Activated B cell treated with CpG ODN at 0.5 μM for 24 hours (primary cell): ENCODE measurements around the gene JAK1. TPM values are rescaled to one million over a fixed set of nuclear protein-coding genes. Genes with fewer than 3 reads are reported as not detected.

Experiments used
- ATAC-seq: fragments of 200-7000 bp; cut with Tn5 transposase; one replicate; pipeline ENCODE4 v1.10.0; 2021; ENCODE audit warnings: low read depth, mild to moderate bottlenecking, moderate library complexity
- CTCF ChIA-PET: fragments of 350-600 bp; sonication (Branson Sonifier 250); formaldehyde crosslinking; loops from one replicate; lab custom pipeline; 2021; ENCODE audit warnings: antibody characterized with exemption; lab: Charles Lee
- POLR2A ChIA-PET: fragments of 350-600 bp; sonication (Branson Sonifier 250); formaldehyde crosslinking; loops from one replicate; lab custom pipeline; 2021; ENCODE audit warnings: antibody characterized with exemption; lab: Charles Lee
- DNase-seq: peaks from one replicate; pipeline ENCODE4 v3.0.0; 2022
- H3K27ac Mint-ChIP-seq: one replicate; pipeline ENCODE4 v1.8.0; 2020; ENCODE audit warnings: mixed read lengths
- H3K27me3 Mint-ChIP-seq: one replicate; pipeline ENCODE4 v1.8.0; 2021; ENCODE audit warnings: mixed read lengths
- H3K36me3 Mint-ChIP-seq: one replicate; pipeline ENCODE4 v1.8.0; 2021; ENCODE audit warnings: low read depth, mixed read lengths
- H3K4me1 Mint-ChIP-seq: one replicate; pipeline ENCODE4 v1.8.0; 2021; ENCODE audit warnings: mixed read lengths
- H3K4me3 Mint-ChIP-seq: one replicate; pipeline ENCODE4 v1.8.0; 2020; ENCODE audit warnings: mild to moderate bottlenecking, mixed read lengths
- H3K9me3 Mint-ChIP-seq: one replicate; pipeline ENCODE4 v1.8.0; 2020; ENCODE audit warnings: mixed read lengths
- intact Hi-C: fragments of 100-400 bp; cut with micrococcal nuclease; formaldehyde crosslinking; loops from one replicate; pipeline ENCODE4 v1.15.1; 2024
- total RNA-seq: library from RNA; stranded (reverse); gene quantifications from 2 replicates; pipeline ENCODE4 v1.2.3, GENCODE V29; 2022
- TF ChIP-seq, protein P1 (sequence below): fragments of 200-600 bp; IDR thresholded peaks from one replicate; pipeline ENCODE4 v1.8.0; 2022; ENCODE audit warnings: antibody characterized with exemption, mild to moderate bottlenecking

JAK1 gene
- total RNA-seq, 1 donor from 2014 or later = 215 TPM

DNA sequence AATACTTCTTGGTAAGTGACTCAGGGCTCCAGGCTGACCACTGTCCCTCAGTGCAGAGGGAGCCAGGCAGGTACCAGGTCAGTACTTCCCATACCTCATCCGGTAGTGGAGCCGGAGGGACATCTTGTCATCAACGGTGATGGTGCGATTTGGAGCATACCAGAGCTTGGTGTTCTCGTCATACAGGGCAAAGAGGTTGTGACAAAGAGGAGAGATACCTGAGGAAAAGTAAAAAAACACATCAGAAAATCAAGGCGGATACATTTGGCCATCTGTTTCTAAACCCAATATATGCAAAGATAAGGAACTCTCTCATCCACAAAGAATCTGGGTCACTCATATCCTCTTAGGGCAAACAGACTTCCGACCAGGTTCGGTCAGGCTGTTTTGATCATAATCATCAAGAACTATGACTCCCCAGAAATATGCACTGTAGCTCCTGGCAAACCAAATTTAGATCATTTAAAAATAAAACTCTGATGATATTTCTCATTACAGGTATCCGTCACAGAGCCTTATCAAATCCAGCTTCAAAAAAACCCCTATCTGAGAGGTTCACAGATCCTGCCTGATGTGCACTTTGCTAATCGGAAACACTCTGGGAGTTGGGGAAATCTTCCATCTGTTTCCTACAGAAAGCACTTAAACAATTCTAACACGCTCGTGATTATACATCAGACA lies 87.3 kb downstream of the JAK1 start:
- H3K36me3 Mint-ChIP-seq = peaks cover 85% of the 10 kb centered on the region
- no peak for ATAC-seq
- CTCF ChIA-PET = no interaction called here
- intact Hi-C loops = no loop called here
- POLR2A ChIA-PET = no interaction called here
- no peak for DNase-seq
- H3K27ac Mint-ChIP-seq = no peak overlapping the region
- no peak overlapping the region for H3K4me3 Mint-ChIP-seq
- no peaks in the 10 kb centered on the region for H3K9me3 Mint-ChIP-seq
- H3K4me1 Mint-ChIP-seq = peaks cover 22% of the 10 kb centered on the region
- TF ChIP-seq, protein P1, sequence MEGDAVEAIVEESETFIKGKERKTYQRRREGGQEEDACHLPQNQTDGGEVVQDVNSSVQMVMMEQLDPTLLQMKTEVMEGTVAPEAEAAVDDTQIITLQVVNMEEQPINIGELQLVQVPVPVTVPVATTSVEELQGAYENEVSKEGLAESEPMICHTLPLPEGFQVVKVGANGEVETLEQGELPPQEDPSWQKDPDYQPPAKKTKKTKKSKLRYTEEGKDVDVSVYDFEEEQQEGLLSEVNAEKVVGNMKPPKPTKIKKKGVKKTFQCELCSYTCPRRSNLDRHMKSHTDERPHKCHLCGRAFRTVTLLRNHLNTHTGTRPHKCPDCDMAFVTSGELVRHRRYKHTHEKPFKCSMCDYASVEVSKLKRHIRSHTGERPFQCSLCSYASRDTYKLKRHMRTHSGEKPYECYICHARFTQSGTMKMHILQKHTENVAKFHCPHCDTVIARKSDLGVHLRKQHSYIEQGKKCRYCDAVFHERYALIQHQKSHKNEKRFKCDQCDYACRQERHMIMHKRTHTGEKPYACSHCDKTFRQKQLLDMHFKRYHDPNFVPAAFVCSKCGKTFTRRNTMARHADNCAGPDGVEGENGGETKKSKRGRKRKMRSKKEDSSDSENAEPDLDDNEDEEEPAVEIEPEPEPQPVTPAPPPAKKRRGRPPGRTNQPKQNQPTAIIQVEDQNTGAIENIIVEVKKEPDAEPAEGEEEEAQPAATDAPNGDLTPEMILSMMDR = no peak
- H3K27me3 Mint-ChIP-seq = no peaks in the 10 kb centered on the region

DNA sequence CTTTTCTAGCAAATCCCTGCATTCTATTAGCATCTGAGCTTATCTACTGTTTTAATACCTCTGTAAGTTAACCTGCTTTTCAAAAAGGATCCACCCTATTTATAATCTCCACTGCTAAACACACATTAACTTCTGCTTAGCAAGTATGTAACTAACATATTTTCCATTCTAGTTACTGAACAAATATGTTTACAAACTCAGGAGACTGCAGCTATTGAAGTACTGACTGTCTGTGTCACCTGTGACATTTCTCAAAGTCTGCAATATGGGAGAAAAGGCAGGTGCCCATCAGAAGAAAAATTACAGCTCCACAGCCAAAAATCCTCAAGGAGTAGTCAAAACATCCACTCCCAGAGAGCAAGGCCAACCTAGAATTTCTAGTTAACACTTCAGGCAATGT lies 88.3 kb downstream of the JAK1 start:
- H3K27ac Mint-ChIP-seq = no peak overlapping the region
- no peak for ATAC-seq
- peaks cover 85% of the 10 kb centered on the region for H3K36me3 Mint-ChIP-seq
- peaks cover 15% of the 10 kb centered on the region for H3K4me1 Mint-ChIP-seq
- no peak overlapping the region for H3K4me3 Mint-ChIP-seq
- POLR2A ChIA-PET = interaction anchor here (0.6 kb wide), 1 partner anchor 848 kb away, joined by 5 read pairs; no protein-coding TSS in a partner anchor
- H3K27me3 Mint-ChIP-seq = no peaks in the 10 kb centered on the region
- DNase-seq = no peak
- CTCF ChIA-PET = interaction anchor here (1.1 kb wide), 1 partner anchor 17 kb away, joined by 3 read pairs; no protein-coding TSS in a partner anchor
- intact Hi-C loops = no loop called here
- TF ChIP-seq, protein P1 = no peak
- H3K9me3 Mint-ChIP-seq = no peaks in the 10 kb centered on the region

DNA sequence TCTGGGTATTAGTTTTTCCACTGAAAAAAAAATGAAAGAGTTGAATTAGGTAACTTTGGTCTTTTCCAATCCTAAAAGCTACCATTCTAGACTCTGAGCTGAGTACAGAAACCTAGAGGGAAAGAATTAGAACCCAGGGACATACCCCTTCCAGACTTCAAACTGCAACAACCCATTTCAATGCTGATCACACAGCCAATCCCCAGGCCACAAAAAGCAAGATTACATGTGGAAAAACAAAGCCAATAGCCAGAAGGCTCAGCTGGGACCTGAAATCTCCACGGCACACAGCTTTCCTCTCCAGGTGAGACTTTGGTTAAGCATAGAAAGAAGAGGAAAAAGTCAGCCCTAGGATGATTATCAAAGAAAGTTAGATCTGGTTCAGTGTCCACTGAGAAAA lies 88.8 kb downstream of the JAK1 start:
- POLR2A ChIA-PET = no interaction called here
- H3K27me3 Mint-ChIP-seq = no peaks in the 10 kb centered on the region
- TF ChIP-seq, protein P1 = no peak
- no peak overlapping the region for H3K27ac Mint-ChIP-seq
- no peak overlapping the region for H3K4me3 Mint-ChIP-seq
- no peak for ATAC-seq
- DNase-seq = no peak
- peaks cover 10% of the 10 kb centered on the region for H3K4me1 Mint-ChIP-seq
- H3K9me3 Mint-ChIP-seq = no peaks in the 10 kb centered on the region
- CTCF ChIA-PET = interaction anchor here (1.1 kb wide), 1 partner anchor 17 kb away, joined by 3 read pairs; no protein-coding TSS in a partner anchor
- peaks cover 85% of the 10 kb centered on the region for H3K36me3 Mint-ChIP-seq
- intact Hi-C loops = no loop called here

DNA sequence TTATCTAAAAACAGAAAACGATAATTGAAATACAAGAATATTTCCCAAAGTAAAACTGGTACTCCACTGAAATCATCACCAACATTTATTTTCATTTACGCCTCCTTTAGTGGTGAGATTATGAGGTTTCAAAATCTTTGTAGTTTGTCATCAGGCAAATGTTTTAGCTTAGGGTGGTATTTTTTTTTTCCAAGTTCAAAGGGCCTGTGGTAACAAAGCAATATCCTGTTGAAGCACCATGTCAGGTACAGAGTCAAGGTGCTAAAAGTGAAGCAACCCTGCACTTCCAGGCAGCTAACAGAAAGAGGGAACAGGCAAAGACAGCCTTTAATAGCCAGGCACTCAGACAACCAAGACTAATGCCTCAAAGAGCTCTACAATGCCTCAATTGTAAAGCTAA lies 89.2 kb downstream of the JAK1 start:
- TF ChIP-seq, protein P1 = no peak
- peaks cover 84% of the 10 kb centered on the region for H3K36me3 Mint-ChIP-seq
- intact Hi-C loops = no loop called here
- H3K27ac Mint-ChIP-seq = no peak overlapping the region
- no peak overlapping the region for H3K4me3 Mint-ChIP-seq
- no peaks in the 10 kb centered on the region for H3K27me3 Mint-ChIP-seq
- POLR2A ChIA-PET = no interaction called here
- CTCF ChIA-PET = interaction anchor here (1.1 kb wide), 1 partner anchor 16 kb away, joined by 3 read pairs; no protein-coding TSS in a partner anchor
- ATAC-seq (no peak), DNase-seq (no peak)
- no peaks in the 10 kb centered on the region for H3K9me3 Mint-ChIP-seq
- H3K4me1 Mint-ChIP-seq = peaks cover 7% of the 10 kb centered on the region

DNA sequence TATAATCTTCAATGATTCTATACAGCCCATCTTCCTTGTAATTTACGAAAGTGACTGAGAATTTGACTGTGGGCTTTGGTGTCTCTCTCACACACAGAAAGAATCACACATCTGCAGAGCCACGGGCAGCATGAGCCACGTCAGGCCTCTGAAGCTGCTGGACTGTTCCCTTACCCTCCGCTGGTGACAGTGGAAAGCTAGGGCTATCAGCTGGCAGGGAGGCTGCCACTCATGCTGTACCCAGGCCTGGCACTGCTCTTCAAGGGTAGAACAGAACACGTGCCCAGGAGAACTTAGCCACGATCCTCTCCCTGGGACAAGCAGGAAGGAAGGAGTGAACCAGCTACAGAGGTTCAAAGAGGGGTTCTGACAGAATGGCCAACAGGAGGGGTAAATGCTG lies 90.7 kb downstream of the JAK1 start:
- intact Hi-C loops = no loop called here
- TF ChIP-seq, protein P1 = no peak
- H3K9me3 Mint-ChIP-seq = no peaks in the 10 kb centered on the region
- peaks cover 2% of the 10 kb centered on the region for H3K4me1 Mint-ChIP-seq
- no peak overlapping the region for H3K4me3 Mint-ChIP-seq
- peak overlapping the region; percentile 14 for H3K27ac Mint-ChIP-seq
- DNase-seq (no peak), ATAC-seq (no peak)
- H3K36me3 Mint-ChIP-seq = peaks cover 88% of the 10 kb centered on the region
- no peaks in the 10 kb centered on the region for H3K27me3 Mint-ChIP-seq
- ChIA-PET POLR2A (no interaction called here), CTCF (no interaction called here)
